HS-5 (cell line): ENCODE results near the gene TMEM145.

Experiments
- DNase-seq: peaks from one replicate; pipeline ENCODE4 v3.0.0-alpha.2; 2012; ENCODE audit warnings: low read depth

The TMEM145 gene

GRCh38 chr19:42277821-42278451, 35.2 kb upstream of the TMEM145 start:
- DNase-seq = no peak

GRCh38 chr19:42278452-42279154, 34.5 kb upstream of the TMEM145 start:
- no peak for DNase-seq

GRCh38 chr19:42279155-42279901, 33.8 kb upstream of the TMEM145 start:
- DNase-seq = no peak

GRCh38 chr19:42279902-42280814, 33.0 kb upstream of the TMEM145 start:
- DNase-seq = peak; percentile 56

- no peak for DNase-seq
These were observed 32.3 kb upstream of the TMEM145 start for GRCh38 chr19:42280815-42281145.

- no peak for DNase-seq
These were observed 31.8 kb upstream of the TMEM145 start for GRCh38 chr19:42281146-42281826.

- DNase-seq = no peak
These were observed 31.0 kb upstream of the TMEM145 start for GRCh38 chr19:42281827-42282762.

GRCh38 chr19:42282819-42283187, 30.3 kb upstream of the TMEM145 start:
- DNase-seq = no peak

GRCh38 chr19:42283188-42284065, 29.7 kb upstream of the TMEM145 start:
- peak; percentile 56 for DNase-seq

GRCh38 chr19:42284066-42284501, 29.0 kb upstream of the TMEM145 start:
- no peak for DNase-seq

GRCh38 chr19:42284591-42285341, 28.3 kb upstream of the TMEM145 start:
- no peak for DNase-seq

- no peak for DNase-seq
These were observed 27.6 kb upstream of the TMEM145 start for GRCh38 chr19:42285541-42285941.

- DNase-seq = no peak
These were observed 27.1 kb upstream of the TMEM145 start for GRCh38 chr19:42285988-42286348.

GRCh38 chr19:42286349-42287016, 26.6 kb upstream of the TMEM145 start:
- DNase-seq = no peak

- no peak for DNase-seq
These were observed 25.9 kb upstream of the TMEM145 start for GRCh38 chr19:42287017-42287826.

- no peak for DNase-seq
These were observed 25.3 kb upstream of the TMEM145 start for GRCh38 chr19:42287827-42288107.

GRCh38 chr19:42288387-42288786, 24.7 kb upstream of the TMEM145 start:
- DNase-seq = no peak
